GM12864 (cell line): ENCODE measurements around the gene SEMA4F.

Experiments used
- DNase-seq: peaks from one replicate; pipeline ENCODE4 v3.0.0-alpha.2; 2011; ENCODE audit warnings: low read depth
- H3K4me3 ChIP-seq: 2 replicates; pipeline ENCODE4 v1.5.1; 2011; ENCODE audit warnings: mild to moderate bottlenecking, low read depth, low read length, control low read depth
- CTCF ChIP-seq: IDR thresholded peaks from 2 replicates; pipeline ENCODE4 v1.5.1; 2011; ENCODE audit warnings: low read depth, mild to moderate bottlenecking, moderate library complexity, low read length, control low read depth, inconsistent platforms; ENCODE audit errors: missing control alignments

Gene SEMA4F

GRCh38 chr2:74653985-74654882, at the start of gene SEMA4F:
TSS of gene SEMA4F (plus strand) at chr2:74654247. CDS start at chr2:74654377, 130 bp downstream.
- no peak for TF ChIP-seq CTCF
- peak within 1 kb of the TSS; percentile 84 for H3K4me3 ChIP-seq
- DNase-seq = peak; percentile 89

- no peak for DNase-seq
- H3K4me3 ChIP-seq = no peak overlapping the region
- TF ChIP-seq CTCF = no peak
These were observed 47.1 kb upstream of the SEMA4F start for GRCh38 chr2:74606927-74607326.

- TF ChIP-seq CTCF = no peak
- no peak for DNase-seq
- no peak overlapping the region for H3K4me3 ChIP-seq
These were observed 36.9 kb upstream of the SEMA4F start for GRCh38 chr2:74617122-74617521.

GRCh38 chr2:74618410-74619083, 35.5 kb upstream of the SEMA4F start:
- DNase-seq = no peak
- no peak overlapping the region for H3K4me3 ChIP-seq
- no peak for TF ChIP-seq CTCF

GRCh38 chr2:74619651-74620297, 34.3 kb upstream of the SEMA4F start:
- H3K4me3 ChIP-seq = no peak overlapping the region
- DNase-seq = no peak
- no peak for TF ChIP-seq CTCF

GRCh38 chr2:74620671-74621070, 33.4 kb upstream of the SEMA4F start:
- no peak for DNase-seq
- H3K4me3 ChIP-seq = no peak overlapping the region
- no peak for TF ChIP-seq CTCF
